Stimulated activated naive B cell treated with anti-CD40 and anti-IgM and Interleukin-4, amounts not matched to agents 10 μg/mL and 1 μg/mL and 100 μg/mL, for 72 hours (primary cell): ENCODE results near the gene ADAMTS7.

Experiments used
- ATAC-seq, 2 donors: fragments of 150-1000 bp; cut with Tn5 transposase; replicated peaks; 2 replicates each; pipeline ENCODE4 v1.10.0; 2021; ENCODE audit warnings: moderate library complexity in 1 of 2
- DNase-seq: peaks from one replicate; pipeline ENCODE4 v3.0.0; 2021
- H3K27ac Mint-ChIP-seq: one replicate; pipeline ENCODE4 v1.8.0; 2022; ENCODE audit warnings: mild to moderate bottlenecking, mixed read lengths
- H3K27me3 Mint-ChIP-seq, 2 donors: one replicate each; pipeline ENCODE4 v1.8.0; 2022; ENCODE audit warnings: mixed read lengths in 2 of 2
- H3K36me3 Mint-ChIP-seq, 2 donors: one replicate each; pipeline ENCODE4 v1.8.0; 2022; ENCODE audit warnings: mixed read lengths in 2 of 2, mild to moderate bottlenecking in 1 of 2
- H3K4me1 Mint-ChIP-seq, 2 donors: one replicate each; pipeline ENCODE4 v1.8.0; 2022; ENCODE audit warnings: mixed read lengths in 2 of 2, mild to moderate bottlenecking in 1 of 2
- H3K4me3 Mint-ChIP-seq, 2 donors: one replicate each; pipeline ENCODE4 v1.8.0; 2022; ENCODE audit warnings: mild to moderate bottlenecking in 2 of 2, mixed read lengths in 2 of 2, moderate library complexity in 1 of 2
- H3K9me3 Mint-ChIP-seq, 2 donors: one replicate each; pipeline ENCODE4 v1.8.0; 2022; ENCODE audit warnings: mixed read lengths in 2 of 2, mild to moderate bottlenecking in 1 of 2

Gene ADAMTS7

GRCh38 chr15:78709263-78709882, 101.9 kb downstream of the ADAMTS7 start:
- peaks cover 23 to 43% of the 10 kb centered on the region in 2 donors for H3K27me3 Mint-ChIP-seq
- peaks cover 2 to 8% of the 10 kb centered on the region in 2 donors for H3K9me3 Mint-ChIP-seq
- H3K27ac Mint-ChIP-seq: no peak overlapping the region
- DNase-seq (peak; percentile 56), ATAC-seq (peak; percentile 97 to 99)
- H3K4me3 Mint-ChIP-seq: peak overlapping the region; percentile 26 to 41
- peaks cover 4 to 6% of the 10 kb centered on the region in 2 donors for H3K4me1 Mint-ChIP-seq
- H3K36me3 Mint-ChIP-seq: peaks cover 2% of the 10 kb centered on the region in 2 donors
